Left ventricle myocardium inferior (tissue), 1 donor: ENCODE measurements around the gene GCK. TPM values are rescaled to one million over a fixed set of nuclear protein-coding genes. Genes with fewer than 3 reads are reported as not detected.

Experiments
- DNase-seq: peaks from one replicate; pipeline ENCODE4 v3.0.0-alpha.2; 2020
- H3K27ac ChIP-seq: fragments of 200-600 bp; replicated peaks from 2 replicates; pipeline ENCODE4 v1.8.0; 2021
- H3K27me3 ChIP-seq: fragments of 200-600 bp; 2 replicates; pipeline ENCODE4 v1.8.0; 2021; ENCODE audit warnings: low read depth
- H3K36me3 ChIP-seq: fragments of 200-600 bp; 2 replicates; pipeline ENCODE4 v1.8.0; 2021
- H3K4me1 ChIP-seq: fragments of 200-600 bp; 2 replicates; pipeline ENCODE4 v1.8.0; 2021
- H3K4me3 ChIP-seq: fragments of 200-600 bp; 2 replicates; pipeline ENCODE4 v1.8.0; 2021; ENCODE audit warnings: mild to moderate bottlenecking, moderate library complexity
- H3K9me3 ChIP-seq: fragments of 200-600 bp; replicated peaks from 2 replicates; pipeline ENCODE4 v1.8.0; 2021
- CTCF ChIP-seq: fragments of 200-600 bp; IDR thresholded peaks from 2 replicates; pipeline ENCODE4 v1.8.0; 2021; ENCODE audit warnings: antibody characterized with exemption, mild to moderate bottlenecking, borderline replicate concordance
- intact Hi-C: fragments of 100-400 bp; cut with micrococcal nuclease; formaldehyde crosslinking; loops from one replicate; pipeline ENCODE4 v1.11.0; 2022
- total RNA-seq: library from RNA; stranded (reverse); fragmentation: NEBNext Ultra II Directional; extraction: Animal tissue kit (Norgen Biotek cat#: 25700); gene quantifications from one replicate; pipeline ENCODE4 v1.2.1, GENCODE V29; 2021
- donor health status: DM: no; HTN: yes; CAD: no; lungs with severe emphysema.

Gene GCK
- total RNA-seq, 1 donor from 2014 or later, result 0.49 TPM

DNA sequence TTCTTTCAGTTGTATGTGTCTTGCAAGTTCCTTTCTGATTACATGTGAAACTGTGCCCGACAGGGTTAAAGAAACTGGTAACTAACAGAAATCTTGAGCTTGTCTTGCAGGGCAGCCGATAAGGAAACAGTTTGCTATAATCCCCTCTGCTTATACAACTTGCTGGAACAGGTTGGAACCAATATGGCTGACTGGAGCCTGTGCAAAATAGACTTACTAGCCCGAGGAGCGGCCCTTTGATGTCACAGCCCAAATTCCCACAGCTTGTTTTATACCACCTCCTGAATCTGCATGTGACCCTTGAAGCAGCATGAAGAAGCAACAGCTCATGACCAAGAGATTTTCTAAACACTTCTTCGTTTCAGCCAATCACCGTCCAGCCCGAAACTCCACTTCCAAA lies 8.2 kb upstream of the GCK start:
- intact Hi-C loops, result loop anchor here (5.0 kb wide), 1 partner anchor 125 kb away; no protein-coding TSS in a partner anchor
- Histone ChIP-seq H3K4me3 (no peak overlapping the region), H3K27ac (no peak overlapping the region), H3K27me3 (peaks cover 31% of the 10 kb centered on the region), H3K9me3 (no peaks in the 10 kb centered on the region), H3K4me1 (peaks cover 18% of the 10 kb centered on the region), H3K36me3 (no peaks in the 10 kb centered on the region)
- no peak for TF ChIP-seq CTCF
- DNase-seq, result no peak

- H3K4me1 ChIP-seq, result peaks cover 8% of the 10 kb centered on the region
- no peak overlapping the region for H3K27ac ChIP-seq
- TF ChIP-seq CTCF, result peak; percentile 77
- H3K27me3 ChIP-seq, result peaks cover 39% of the 10 kb centered on the region
- H3K4me3 ChIP-seq, result no peak overlapping the region
- no peaks in the 10 kb centered on the region for H3K36me3 ChIP-seq
- H3K9me3 ChIP-seq, result no peaks in the 10 kb centered on the region
- no peak for DNase-seq
- intact Hi-C loops, result loop anchor here (5.0 kb wide), 1 partner anchor 124 kb away; no protein-coding TSS in a partner anchor
These were observed 7.2 kb upstream of the GCK start for GRCh38 chr7:44196450-44196872.

DNA sequence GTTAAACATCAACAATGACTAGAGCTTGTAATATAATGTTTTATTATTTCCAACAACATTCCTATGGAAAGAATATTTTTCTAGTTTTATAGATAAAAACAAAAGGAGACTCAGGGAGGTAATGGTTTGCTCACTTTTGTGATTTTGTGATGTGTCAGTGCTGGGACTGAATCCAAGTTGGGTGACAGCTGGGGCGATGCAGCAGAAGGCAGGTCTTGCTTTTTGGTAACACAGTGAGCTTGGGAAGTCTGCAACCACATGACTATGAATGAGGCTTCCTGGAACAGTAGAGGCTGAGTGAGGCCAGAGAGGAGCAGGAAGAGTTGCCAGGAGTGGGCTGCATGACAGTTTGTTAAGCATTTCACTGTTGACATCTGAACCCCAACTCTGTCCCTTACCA lies 6.7 kb upstream of the GCK start:
- Histone ChIP-seq H3K9me3 (no peaks in the 10 kb centered on the region), H3K4me3 (no peak overlapping the region), H3K36me3 (no peaks in the 10 kb centered on the region), H3K27ac (no peak overlapping the region), H3K27me3 (peaks cover 39% of the 10 kb centered on the region), H3K4me1 (peaks cover 6% of the 10 kb centered on the region)
- TF ChIP-seq CTCF, result no peak
- intact Hi-C loops, result loop anchor here (5.0 kb wide), 1 partner anchor 124 kb away; no protein-coding TSS in a partner anchor
- no peak for DNase-seq

DNA sequence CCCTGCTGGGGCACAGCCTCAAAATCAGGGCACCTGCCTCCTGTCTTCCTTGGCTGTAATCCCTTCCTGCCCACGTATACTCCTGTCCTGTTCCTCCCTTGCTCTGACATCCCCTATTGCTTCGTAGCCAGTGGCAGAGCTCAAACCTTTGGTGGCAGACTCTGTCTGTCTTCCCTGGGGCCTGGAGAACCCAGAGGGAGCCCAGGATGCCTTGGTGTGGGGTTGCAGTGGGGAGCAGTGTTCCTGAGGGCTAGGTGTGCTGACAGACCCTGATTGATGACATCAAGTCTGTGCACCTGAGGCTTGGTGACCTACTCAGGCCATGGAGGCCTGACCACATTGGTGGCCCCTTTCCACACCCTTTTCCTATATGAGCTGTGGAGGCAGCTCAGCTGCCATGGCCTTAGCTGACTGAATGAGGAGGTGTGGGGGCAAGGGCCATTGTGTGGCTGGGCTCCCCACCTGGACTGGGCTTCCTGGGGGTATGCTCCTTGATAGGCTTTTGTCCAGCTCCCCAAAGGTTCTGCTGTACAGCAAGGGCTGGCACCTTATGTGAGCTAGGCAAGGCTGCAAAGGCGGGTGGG lies 5.4 kb upstream of the GCK start:
- Histone ChIP-seq H3K27ac (no peak overlapping the region), H3K27me3 (peaks cover 46% of the 10 kb centered on the region), H3K36me3 (no peaks in the 10 kb centered on the region), H3K4me1 (peaks cover 6% of the 10 kb centered on the region), H3K9me3 (no peaks in the 10 kb centered on the region), H3K4me3 (no peak overlapping the region)
- no peak for DNase-seq
- intact Hi-C loops, result loop anchor here (5.0 kb wide), 1 partner anchor 122 kb away; no protein-coding TSS in a partner anchor
- no peak for TF ChIP-seq CTCF

- DNase-seq, result no peak
- Histone ChIP-seq H3K27me3 (peaks cover 52% of the 10 kb centered on the region), H3K4me3 (no peak overlapping the region), H3K27ac (no peak overlapping the region), H3K9me3 (no peaks in the 10 kb centered on the region), H3K36me3 (no peaks in the 10 kb centered on the region), H3K4me1 (peaks cover 6% of the 10 kb centered on the region)
- no peak for TF ChIP-seq CTCF
- intact Hi-C loops, result no loop called here
These were observed 4.8 kb upstream of the GCK start for GRCh38 chr7:44194069-44194468.
